Stimulated activated CD4-positive, alpha-beta T cell treated with anti-CD3 and anti-CD28 coated beads, Interleukin-4, amount 100 ng/mL, for 48 hours (primary cell): Measurements from ENCODE around the gene PACSIN2.

Experiments used
- DNase-seq, 2 donors: peaks; one replicate each; pipeline ENCODE4 v3.0.0-alpha.2; 2020; ENCODE audit warnings: low read depth in 2 of 2

PACSIN2 gene

GRCh38 chr22:42883970-42884369 lies 131.0 kb downstream of the PACSIN2 start:
- no peak for DNase-seq

GRCh38 chr22:42883121-42883520 lies 131.8 kb downstream of the PACSIN2 start:
- no peak for DNase-seq

GRCh38 chr22:42881982-42882656 lies 132.8 kb downstream of the PACSIN2 start:
- DNase-seq = no peak

GRCh38 chr22:42881298-42881697 lies 133.7 kb downstream of the PACSIN2 start:
- DNase-seq = no peak

- DNase-seq = no peak
Observed at GRCh38 chr22:42880815-42881214, 134.1 kb downstream of the PACSIN2 start.

GRCh38 chr22:42879371-42880021 lies 135.5 kb downstream of the PACSIN2 start:
- no peak for DNase-seq

- no peak for DNase-seq
Observed at GRCh38 chr22:42878561-42879305, 136.2 kb downstream of the PACSIN2 start.

GRCh38 chr22:42877597-42878340 lies 137.2 kb downstream of the PACSIN2 start:
- DNase-seq = no peak

- no peak for DNase-seq
Observed at GRCh38 chr22:42877158-42877557, 137.8 kb downstream of the PACSIN2 start.

- no peak for DNase-seq
Observed at GRCh38 chr22:42876041-42876440, 138.9 kb downstream of the PACSIN2 start.

- no peak for DNase-seq
Observed at GRCh38 chr22:42874010-42874409, 140.9 kb downstream of the PACSIN2 start.

- no peak for DNase-seq
Observed at GRCh38 chr22:42873356-42873755, 141.6 kb downstream of the PACSIN2 start.

- no peak for DNase-seq
Observed at GRCh38 chr22:42872821-42873220, 142.1 kb downstream of the PACSIN2 start.

GRCh38 chr22:42871146-42872050 lies 143.6 kb downstream of the PACSIN2 start:
- no peak for DNase-seq

GRCh38 chr22:42869888-42870480 lies 145.0 kb downstream of the PACSIN2 start:
- no peak for DNase-seq

- DNase-seq = no peak
Observed at GRCh38 chr22:42869463-42869862, 145.5 kb downstream of the PACSIN2 start.

- no peak for DNase-seq
Observed at GRCh38 chr22:42868751-42869251, 146.1 kb downstream of the PACSIN2 start.

- DNase-seq = no peak
Observed at GRCh38 chr22:42866100-42866499, 148.8 kb downstream of the PACSIN2 start.

- no peak for DNase-seq
Observed at GRCh38 chr22:42865536-42865935, 149.4 kb downstream of the PACSIN2 start.

- peak in 1 of 2 donors; percentile 60 for DNase-seq
Observed at GRCh38 chr22:42863349-42863961, 151.5 kb downstream of the PACSIN2 start.
